Measurements from ENCODE around the gene CNTNAP2. TPM values are rescaled to one million over a fixed set of nuclear protein-coding genes. Genes with fewer than 3 reads are reported as not detected.

The CNTNAP2 gene
- total RNA-seq, 6 experiments from 2014 or later, result 1.8 to 8.1 (median 3.9) TPM

DNA sequence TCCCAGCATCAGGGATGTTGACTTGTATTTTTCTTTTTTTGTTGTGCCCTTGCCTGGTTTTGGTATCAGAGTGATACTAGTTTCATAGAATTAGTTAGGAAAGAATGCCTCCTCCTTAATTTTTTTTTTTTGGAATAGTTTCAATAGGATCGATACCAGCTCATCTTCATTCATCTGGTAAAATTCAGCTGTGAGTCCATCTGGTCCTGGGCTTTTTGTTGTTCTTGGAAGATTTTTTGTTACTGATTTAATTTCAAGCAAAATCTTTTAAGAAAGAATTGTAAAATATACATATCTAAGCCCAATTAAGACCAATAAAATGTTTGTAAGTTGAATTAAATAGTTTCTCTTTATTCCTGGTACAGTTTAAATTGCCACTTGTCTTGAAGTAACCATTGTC lies 1159.5 kb downstream of the CNTNAP2 start:
- intact Hi-C loops (cut with DNase I), result no loop called here
- WGBS (ENCODE audit: insufficient coverage, low coverage, low lambda C conversion rate, missing lambda C conversion rate), result 50% methylated on average over 1 of the region's 1 CpG
- no peak for DNase-seq
- H3K4me3 ChIP-seq, result no peak overlapping the region
- no peak overlapping the region for H3K27ac ChIP-seq
- no peaks in the 10 kb centered on the region for H3K9me3 ChIP-seq
- ATAC-seq, result no peak
- TF ChIP-seq, protein P1, sequence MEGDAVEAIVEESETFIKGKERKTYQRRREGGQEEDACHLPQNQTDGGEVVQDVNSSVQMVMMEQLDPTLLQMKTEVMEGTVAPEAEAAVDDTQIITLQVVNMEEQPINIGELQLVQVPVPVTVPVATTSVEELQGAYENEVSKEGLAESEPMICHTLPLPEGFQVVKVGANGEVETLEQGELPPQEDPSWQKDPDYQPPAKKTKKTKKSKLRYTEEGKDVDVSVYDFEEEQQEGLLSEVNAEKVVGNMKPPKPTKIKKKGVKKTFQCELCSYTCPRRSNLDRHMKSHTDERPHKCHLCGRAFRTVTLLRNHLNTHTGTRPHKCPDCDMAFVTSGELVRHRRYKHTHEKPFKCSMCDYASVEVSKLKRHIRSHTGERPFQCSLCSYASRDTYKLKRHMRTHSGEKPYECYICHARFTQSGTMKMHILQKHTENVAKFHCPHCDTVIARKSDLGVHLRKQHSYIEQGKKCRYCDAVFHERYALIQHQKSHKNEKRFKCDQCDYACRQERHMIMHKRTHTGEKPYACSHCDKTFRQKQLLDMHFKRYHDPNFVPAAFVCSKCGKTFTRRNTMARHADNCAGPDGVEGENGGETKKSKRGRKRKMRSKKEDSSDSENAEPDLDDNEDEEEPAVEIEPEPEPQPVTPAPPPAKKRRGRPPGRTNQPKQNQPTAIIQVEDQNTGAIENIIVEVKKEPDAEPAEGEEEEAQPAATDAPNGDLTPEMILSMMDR (IDR thresholded peaks at IDR 0.05), result no peak
- no peak for TF ChIP-seq POLR2A (IDR thresholded peaks at IDR 0.05)
- H3K36me3 ChIP-seq, result no peaks in the 10 kb centered on the region
- no peaks in the 10 kb centered on the region for H3K4me1 ChIP-seq
- H3K27me3 ChIP-seq, result no peaks in the 10 kb centered on the region

DNA sequence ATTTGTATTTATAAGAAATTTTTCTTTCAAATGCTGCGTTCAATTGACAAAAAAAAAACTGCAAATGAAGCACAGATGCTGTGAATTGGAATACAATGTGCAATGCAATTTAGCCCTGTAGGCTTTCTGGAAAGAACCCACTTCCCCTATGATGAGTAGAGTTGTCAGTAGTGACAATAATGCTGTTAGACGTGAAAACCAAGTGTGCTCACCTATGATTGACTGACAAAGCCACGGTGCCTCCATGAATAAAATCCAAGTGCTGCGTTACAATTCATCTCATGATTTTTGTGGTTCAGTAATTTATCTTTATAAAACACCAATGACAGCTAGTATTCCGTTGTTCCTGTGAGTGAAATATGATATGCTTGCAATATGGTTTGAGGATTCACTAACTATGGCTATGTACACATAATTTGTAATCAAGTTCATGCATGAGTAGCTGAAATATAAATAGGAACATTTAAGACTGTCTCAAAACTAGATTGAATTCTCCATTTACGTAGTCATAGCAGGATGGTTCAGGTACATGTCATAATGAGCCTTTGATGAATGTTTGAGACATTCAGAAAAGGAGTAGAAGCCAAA lies 1160.3 kb downstream of the CNTNAP2 start:
- Histone ChIP-seq H3K27me3 (no peaks in the 10 kb centered on the region), H3K4me3 (no peak overlapping the region), H3K9me3 (no peaks in the 10 kb centered on the region), H3K36me3 (no peaks in the 10 kb centered on the region), H3K4me1 (no peaks in the 10 kb centered on the region), H3K27ac (no peak overlapping the region)
- no peak for TF ChIP-seq POLR2A (IDR thresholded peaks at IDR 0.05)
- TF ChIP-seq, protein P1 (IDR thresholded peaks at IDR 0.05), result no peak
- ATAC-seq (no peak), DNase-seq (no peak)
- intact Hi-C loops (cut with DNase I), result no loop called here
- WGBS (ENCODE audit: insufficient coverage, low coverage, low lambda C conversion rate, missing lambda C conversion rate), result 37% methylated on average over 6 of the region's 6 CpGs

DNA sequence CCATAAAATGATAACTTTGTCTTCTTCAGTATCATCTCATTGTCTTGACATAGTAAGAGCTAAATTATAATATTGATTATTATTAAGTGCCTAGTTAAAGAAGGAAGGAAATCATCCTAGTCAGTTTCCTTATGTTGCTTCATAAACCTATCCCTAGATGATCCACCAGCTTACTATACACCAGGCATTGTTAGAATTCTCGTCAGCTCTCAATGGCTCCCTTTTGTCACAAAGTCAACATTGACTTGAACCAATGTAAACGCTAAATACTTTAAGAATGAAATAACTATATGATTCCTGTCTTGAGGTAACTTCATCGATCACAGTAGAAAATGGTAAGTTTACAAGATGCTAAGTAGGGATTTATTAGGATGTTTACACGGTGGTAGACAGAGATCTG lies 1162.9 kb downstream of the CNTNAP2 start:
- no peaks in the 10 kb centered on the region for H3K27me3 ChIP-seq
- H3K4me1 ChIP-seq, result no peaks in the 10 kb centered on the region
- TF ChIP-seq, protein P1 (IDR thresholded peaks at IDR 0.05), result no peak
- TF ChIP-seq POLR2A (IDR thresholded peaks at IDR 0.05), result no peak
- no peak for DNase-seq
- WGBS (ENCODE audit: insufficient coverage, low coverage, low lambda C conversion rate, missing lambda C conversion rate), result 29% methylated on average over 4 of the region's 4 CpGs
- no peaks in the 10 kb centered on the region for H3K36me3 ChIP-seq
- intact Hi-C loops (cut with DNase I), result no loop called here
- no peak overlapping the region for H3K27ac ChIP-seq
- ATAC-seq, result no peak
- H3K9me3 ChIP-seq, result no peaks in the 10 kb centered on the region
- H3K4me3 ChIP-seq, result no peak overlapping the region

DNA sequence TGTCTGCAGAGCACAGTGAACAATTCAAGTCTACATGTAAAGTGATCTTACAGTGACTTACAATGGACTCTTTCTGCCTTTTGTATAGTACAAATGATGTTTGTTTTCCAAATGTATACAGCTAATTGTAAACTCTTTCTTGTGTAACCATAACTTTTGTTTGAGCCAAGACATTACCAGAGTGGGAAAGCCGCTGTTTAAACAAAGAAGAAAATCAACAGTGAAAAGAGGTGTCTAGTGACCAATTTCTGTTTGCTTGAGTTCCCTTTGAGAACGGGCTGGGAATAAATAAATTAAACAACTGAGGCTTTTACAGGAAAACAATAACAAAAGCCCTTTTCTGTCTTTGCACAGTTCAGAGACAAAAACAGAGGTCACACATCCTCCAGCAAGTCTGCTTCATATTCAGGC lies 1163.4 kb downstream of the CNTNAP2 start:
- no peak overlapping the region for H3K27ac ChIP-seq
- H3K27me3 ChIP-seq, result no peaks in the 10 kb centered on the region
- no peak overlapping the region for H3K4me3 ChIP-seq
- no peaks in the 10 kb centered on the region for H3K36me3 ChIP-seq
- DNase-seq (no peak), ATAC-seq (no peak)
- intact Hi-C loops (cut with DNase I), result no loop called here
- TF ChIP-seq, protein P1 (IDR thresholded peaks at IDR 0.05), result no peak
- TF ChIP-seq POLR2A (IDR thresholded peaks at IDR 0.05), result no peak
- no peaks in the 10 kb centered on the region for H3K4me1 ChIP-seq
- WGBS (ENCODE audit: insufficient coverage, low coverage, low lambda C conversion rate, missing lambda C conversion rate), result 45% methylated on average over 2 of the region's 2 CpGs
- no peaks in the 10 kb centered on the region for H3K9me3 ChIP-seq

DNA sequence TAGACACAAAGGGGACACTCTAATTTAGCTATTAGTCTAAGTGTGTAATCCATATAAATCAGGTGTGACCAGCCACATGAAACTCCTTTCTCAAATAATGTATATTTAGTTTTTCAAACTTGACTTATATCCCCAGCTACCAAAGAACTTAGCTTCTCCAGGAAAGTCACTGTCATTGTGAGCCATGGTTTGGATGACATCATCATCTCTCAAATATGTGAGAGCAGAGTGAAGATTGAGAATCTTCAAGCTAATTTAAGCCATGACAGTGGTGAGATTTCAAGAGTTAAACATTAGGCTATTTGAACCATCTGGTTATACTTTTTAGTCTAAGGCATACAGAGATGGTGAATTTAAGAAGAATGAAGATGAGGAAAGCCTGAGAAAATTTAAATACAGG lies 1165.6 kb downstream of the CNTNAP2 start:
- no peak overlapping the region for H3K4me3 ChIP-seq
- intact Hi-C loops (cut with DNase I), result no loop called here
- H3K27ac ChIP-seq, result no peak overlapping the region
- DNase-seq, result no peak
- H3K36me3 ChIP-seq, result no peaks in the 10 kb centered on the region
- H3K4me1 ChIP-seq, result no peaks in the 10 kb centered on the region
- ATAC-seq, result no peak
- no peak for TF ChIP-seq POLR2A (IDR thresholded peaks at IDR 0.05)
- TF ChIP-seq, protein P1 (IDR thresholded peaks at IDR 0.05), result no peak
- H3K9me3 ChIP-seq, result no peaks in the 10 kb centered on the region
- no peaks in the 10 kb centered on the region for H3K27me3 ChIP-seq
